Measurements from ENCODE around the gene NPLOC4. TPM values are rescaled to one million over a fixed set of nuclear protein-coding genes. Genes with fewer than 3 reads are reported as not detected.

Gene NPLOC4
- total and polyA plus RNA-seq, 2 of the 13 experiments (the other 11 are each of a cell fraction or from before 2014, with no cell fraction given), result 57.0 to 97.0 TPM

GRCh38 chr17:81553018-81553615 is 83.8 kb downstream of the NPLOC4 start (continued):
- TF ChIP-seq ZBTB21 (CRISPR knock-in tag; IDR thresholded peaks at IDR 0.05) (no peak), POLR2G (IDR thresholded peaks at IDR 0.05; ENCODE audit: low read depth, low read length) (peak; percentile 43; the same call in 1 of the 2 replicates), TGIF2 (CRISPR knock-in tag; IDR thresholded peaks at IDR 0.05) (no peak), KDM5B (CRISPR knock-in tag; IDR thresholded peaks at IDR 0.05; ENCODE audit: borderline replicate concordance) (no peak), SKI (IDR thresholded peaks at IDR 0.05; ENCODE audit: partially characterized antibody) (no peak), ETV6 (CRISPR knock-in tag; conservative IDR thresholded peaks at IDR 0.05) (no peak), BRCA1 (CRISPR knock-in tag; IDR thresholded peaks at IDR 0.05) (no peak), CHD4 (IDR thresholded peaks at IDR 0.05; ENCODE audit: borderline replicate concordance, low read length) (no peak), HOMEZ (CRISPR knock-in tag; IDR thresholded peaks at IDR 0.05; ENCODE audit: low read depth) (0 out of 2 replicates have a peak, but pooled peaks have one; percentile 10), TBX2 (CRISPR knock-in tag; IDR thresholded peaks at IDR 0.05; ENCODE audit: borderline replicate concordance) (peak; percentile 28; the same call in 1 of the 2 replicates), ZNF20 (CRISPR knock-in tag; IDR thresholded peaks at IDR 0.05) (no peak), RBFOX2 (IDR thresholded peaks at IDR 0.05; ENCODE audit: low read depth, low read length) (no peak), KIAA2018 (CRISPR knock-in tag; IDR thresholded peaks at IDR 0.05; ENCODE audit: borderline replicate concordance) (no peak), ZFY (CRISPR knock-in tag; IDR thresholded peaks at IDR 0.05) (no peak), ZSCAN29 (CRISPR knock-in tag; conservative IDR thresholded peaks at IDR 0.05) (no peak), PRDM10 (CRISPR knock-in tag; IDR thresholded peaks at IDR 0.05; ENCODE audit: low read depth) (peak; percentile 9; the same call in 1 of the 2 replicates), ZNF441 (CRISPR knock-in tag; IDR thresholded peaks at IDR 0.05; ENCODE audit: borderline replicate concordance) (0 out of 2 replicates have a peak, but pooled peaks have one; percentile 35)

Data from HepG2 (cell line).